Activated naive CD4-positive, alpha-beta T cell treated with anti-CD3 and anti-CD28 coated beads for 36 hours (primary cell): ENCODE data around the gene ALX4. TPM values are rescaled to one million over a fixed set of nuclear protein-coding genes. Genes with fewer than 3 reads are reported as not detected.

ENCODE experiments used
- CTCF ChIA-PET: fragments of 350-600 bp; sonication (Branson Sonifier 250); formaldehyde crosslinking; loops from one replicate; lab custom pipeline; 2021; ENCODE audit warnings: antibody characterized with exemption; lab: Charles Lee
- DNase-seq: peaks from one replicate; pipeline ENCODE4 v3.0.0-alpha.2; 2020
- H3K27ac Mint-ChIP-seq: one replicate; pipeline ENCODE4 v1.8.0; 2021; ENCODE audit warnings: mild to moderate bottlenecking, mixed read lengths
- H3K27me3 Mint-ChIP-seq: one replicate; pipeline ENCODE4 v1.8.0; 2021; ENCODE audit warnings: low read depth, mixed read lengths
- H3K36me3 Mint-ChIP-seq: one replicate; pipeline ENCODE4 v1.8.0; 2021; ENCODE audit warnings: low read depth, mixed read lengths
- H3K4me1 Mint-ChIP-seq: one replicate; pipeline ENCODE4 v1.8.0; 2021; ENCODE audit warnings: low read depth, mixed read lengths
- H3K4me3 Mint-ChIP-seq: one replicate; pipeline ENCODE4 v1.8.0; 2021; ENCODE audit warnings: mild to moderate bottlenecking, moderate library complexity, mixed read lengths
- H3K9me3 Mint-ChIP-seq: one replicate; pipeline ENCODE4 v1.8.0; 2021; ENCODE audit warnings: mixed read lengths
- intact Hi-C: fragments of 100-400 bp; cut with micrococcal nuclease; formaldehyde crosslinking; loops from one replicate; pipeline ENCODE4 v1.15.1; 2023
- total RNA-seq, 2 experiments: library from RNA; stranded (reverse); gene quantifications; one replicate each; pipeline ENCODE4 v1.2.3, GENCODE V29; 2021

The ALX4 gene
- total RNA-seq, 2 experiments from 2014 or later: not detected

DNA sequence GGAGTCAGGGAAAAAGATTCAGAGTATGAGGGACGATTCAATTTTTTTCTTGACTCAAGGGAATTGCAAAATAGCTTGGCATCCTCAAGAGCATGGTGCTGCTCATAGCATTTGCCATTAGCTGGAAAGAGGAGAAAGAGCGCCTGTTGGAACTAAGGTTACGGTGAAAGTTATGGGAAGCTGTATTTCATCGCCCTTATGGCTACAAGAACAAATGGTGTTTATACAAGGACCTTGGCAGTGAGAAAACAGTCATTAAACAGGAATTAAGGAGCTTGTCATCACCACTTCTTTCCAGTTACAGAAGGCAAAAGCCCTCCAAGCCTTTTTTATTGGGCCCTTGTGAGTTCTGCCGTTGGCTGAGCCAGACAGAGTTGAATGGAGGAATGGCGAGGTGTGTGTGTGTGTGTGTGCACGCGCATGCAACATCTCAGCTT, 74.2 kb downstream of the ALX4 start:
- Mint-ChIP-seq H3K9me3 (no peaks in the 10 kb centered on the region), H3K4me3 (no peak overlapping the region), H3K27ac (no peak overlapping the region), H3K27me3 (no peaks in the 10 kb centered on the region), H3K36me3 (peaks cover 27% of the 10 kb centered on the region), H3K4me1 (no peaks in the 10 kb centered on the region)
- no peak for DNase-seq
- CTCF ChIA-PET: interaction anchor here (0.6 kb wide), 1 partner anchor 660 kb away, joined by 3 read pairs; no protein-coding TSS in a partner anchor
- intact Hi-C loops: no loop called here

DNA sequence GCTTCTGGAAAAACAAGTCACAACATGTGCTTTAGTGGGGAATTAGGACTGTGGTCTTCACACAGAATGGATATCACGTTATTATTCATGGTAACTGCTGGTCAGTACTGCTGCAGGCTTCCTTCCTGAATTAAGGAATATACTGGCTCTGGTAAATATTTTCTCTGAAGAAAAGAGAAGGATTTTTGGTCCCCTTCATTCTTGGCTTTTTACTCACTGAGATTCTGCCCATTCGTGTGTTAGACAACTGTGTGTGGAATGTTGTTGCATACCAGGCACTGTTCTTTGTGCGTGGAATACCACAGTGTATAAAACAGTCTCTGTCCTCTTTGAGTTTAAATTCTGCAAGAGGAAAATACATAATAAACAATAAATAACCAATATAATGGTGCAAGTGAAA, 80.3 kb downstream of the ALX4 start:
- CTCF ChIA-PET: no interaction called here
- DNase-seq: no peak
- intact Hi-C loops: no loop called here

DNA sequence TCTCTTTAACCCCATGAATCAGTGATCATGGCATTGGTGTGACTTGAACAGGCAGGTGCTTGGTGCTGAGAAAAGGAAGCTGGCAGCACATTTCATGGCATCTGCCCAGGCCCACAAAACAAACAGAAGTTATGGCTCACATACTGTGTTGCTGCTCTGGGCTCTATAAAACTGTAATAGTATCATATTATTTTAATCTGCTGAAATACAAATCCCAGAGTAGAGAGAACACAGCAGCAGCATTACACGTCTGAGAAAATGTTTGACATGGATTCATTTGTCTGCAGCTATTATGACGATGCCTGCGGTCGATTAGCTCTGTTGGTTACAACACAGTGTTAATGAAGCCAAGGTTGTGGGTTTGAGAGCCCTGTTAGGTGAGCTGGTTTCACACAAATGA, 80.8 kb downstream of the ALX4 start:
- DNase-seq: no peak
- intact Hi-C loops: no loop called here
- CTCF ChIA-PET: no interaction called here
- Mint-ChIP-seq H3K27me3 (no peaks in the 10 kb centered on the region), H3K27ac (no peak overlapping the region), H3K9me3 (no peaks in the 10 kb centered on the region), H3K36me3 (peaks cover 6% of the 10 kb centered on the region), H3K4me1 (peaks cover 16% of the 10 kb centered on the region), H3K4me3 (no peak overlapping the region)

More for the DNA sequence above, 80.3 kb downstream of the ALX4 start:
- H3K4me1 Mint-ChIP-seq: peaks cover 16% of the 10 kb centered on the region
- no peak overlapping the region for H3K27ac Mint-ChIP-seq
- H3K4me3 Mint-ChIP-seq: no peak overlapping the region
- H3K27me3 Mint-ChIP-seq: no peaks in the 10 kb centered on the region
- H3K36me3 Mint-ChIP-seq: peaks cover 6% of the 10 kb centered on the region
- H3K9me3 Mint-ChIP-seq: no peaks in the 10 kb centered on the region

DNA sequence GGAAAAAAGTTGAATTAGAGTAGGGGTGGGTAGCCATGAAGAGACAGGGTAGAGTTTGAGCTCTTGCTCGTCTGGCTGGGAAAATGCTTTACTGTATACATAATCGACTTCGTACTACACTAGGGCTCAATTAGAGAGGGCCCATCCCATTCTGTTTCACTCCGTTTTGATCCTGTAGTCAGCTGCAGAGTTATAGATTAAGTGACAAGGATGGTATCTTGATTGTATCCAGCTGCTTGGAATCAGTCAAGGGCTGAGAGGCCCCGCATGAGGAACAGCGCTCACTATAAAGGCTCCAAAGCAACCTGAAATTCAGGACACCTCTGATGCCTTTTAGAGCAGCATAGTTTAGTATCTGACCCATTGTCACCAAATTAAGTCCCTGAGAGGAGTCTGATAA, 81.6 kb downstream of the ALX4 start:
- CTCF ChIA-PET: no interaction called here
- Mint-ChIP-seq H3K4me3 (no peak overlapping the region), H3K36me3 (peaks cover 3% of the 10 kb centered on the region), H3K4me1 (peaks cover 16% of the 10 kb centered on the region), H3K27me3 (no peaks in the 10 kb centered on the region), H3K27ac (no peak overlapping the region), H3K9me3 (no peaks in the 10 kb centered on the region)
- no peak for DNase-seq
- intact Hi-C loops: no loop called here

DNA sequence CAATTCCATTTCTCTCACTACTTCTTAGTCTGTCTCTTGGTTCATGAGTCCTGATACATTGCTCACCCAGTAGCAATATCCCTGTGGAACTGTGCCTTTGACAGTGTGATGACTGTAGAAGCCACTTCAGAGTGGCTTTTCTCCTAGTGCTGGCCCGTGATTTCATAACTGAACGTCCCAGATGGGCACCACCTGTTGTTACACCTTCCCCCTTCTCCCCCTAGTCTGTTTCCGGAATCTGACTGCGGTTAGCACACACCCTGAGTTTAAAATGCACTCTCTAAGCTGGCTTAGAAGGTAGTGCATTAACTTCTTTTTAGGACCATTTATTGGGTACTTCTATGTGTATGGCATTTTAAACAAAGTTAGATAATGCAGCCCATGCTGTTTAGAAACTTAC, 83.0 kb downstream of the ALX4 start:
- intact Hi-C loops: no loop called here
- no peak overlapping the region for H3K27ac Mint-ChIP-seq

DNA sequence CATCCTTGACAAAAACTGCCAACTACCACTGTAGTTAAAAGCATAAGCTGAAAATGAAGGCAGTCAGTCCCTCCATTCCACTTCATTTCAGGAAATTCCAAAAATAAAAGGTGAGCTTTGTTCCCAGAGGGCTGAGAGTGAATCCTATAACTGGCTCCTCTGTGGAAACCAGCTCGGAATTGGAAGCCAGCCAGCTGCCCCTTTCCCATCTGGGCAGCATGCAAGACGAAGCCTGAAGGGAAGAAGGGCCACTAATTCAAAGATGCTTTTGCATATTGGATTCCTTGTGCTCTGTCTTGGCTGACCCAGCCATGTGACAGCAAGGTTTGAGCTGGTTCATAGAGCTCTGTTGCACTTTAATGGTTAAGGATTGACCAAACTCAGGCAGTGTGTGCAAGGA, 83.4 kb downstream of the ALX4 start:
- Mint-ChIP-seq H3K4me1 (peaks cover 16% of the 10 kb centered on the region), H3K36me3 (peaks cover 5% of the 10 kb centered on the region), H3K9me3 (no peaks in the 10 kb centered on the region), H3K27ac (no peak overlapping the region), H3K27me3 (no peaks in the 10 kb centered on the region), H3K4me3 (no peak overlapping the region)
- CTCF ChIA-PET: no interaction called here
- intact Hi-C loops: no loop called here
- no peak for DNase-seq

More for the DNA sequence above, 83.0 kb downstream of the ALX4 start:
- peaks cover 16% of the 10 kb centered on the region for H3K4me1 Mint-ChIP-seq
- peaks cover 2% of the 10 kb centered on the region for H3K36me3 Mint-ChIP-seq
- H3K4me3 Mint-ChIP-seq: no peak overlapping the region
- no peaks in the 10 kb centered on the region for H3K9me3 Mint-ChIP-seq
- no peaks in the 10 kb centered on the region for H3K27me3 Mint-ChIP-seq
- DNase-seq: peak; percentile 10
- CTCF ChIA-PET: no interaction called here

DNA sequence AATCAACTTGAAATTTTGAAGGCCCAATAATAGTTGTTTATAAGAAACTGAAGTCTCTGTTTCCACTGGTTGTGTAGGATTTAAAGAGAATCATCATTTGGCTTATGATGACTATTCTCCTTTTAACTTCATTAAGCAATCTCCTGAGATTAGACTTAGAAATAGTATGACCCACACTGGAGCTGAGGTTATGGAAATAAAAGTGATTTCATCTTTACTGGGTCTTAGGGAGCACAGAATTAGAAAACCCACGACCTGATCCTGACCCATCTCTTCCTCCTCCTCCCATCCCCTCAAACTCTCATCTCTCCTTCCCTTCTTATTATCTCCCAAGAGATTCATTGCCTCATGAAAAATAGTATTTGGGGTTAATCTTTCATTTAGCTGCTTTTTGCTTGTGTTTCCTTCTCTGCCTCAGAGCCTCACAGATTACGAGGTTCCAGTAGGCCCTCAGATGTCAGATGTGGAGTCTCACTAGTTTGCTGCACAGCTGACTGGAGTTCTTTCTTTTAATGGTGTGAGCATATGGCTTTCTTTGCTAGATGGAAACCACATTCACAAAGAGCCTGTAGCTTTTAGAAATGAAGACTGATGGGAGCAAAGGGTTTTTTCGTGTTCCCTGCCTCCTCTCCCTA, 85.0 kb downstream of the ALX4 start:
- CTCF ChIA-PET: no interaction called here
- intact Hi-C loops: no loop called here
- Mint-ChIP-seq H3K4me1 (peaks cover 16% of the 10 kb centered on the region), H3K4me3 (no peak overlapping the region), H3K9me3 (no peaks in the 10 kb centered on the region), H3K27ac (no peak overlapping the region), H3K36me3 (peaks cover 11% of the 10 kb centered on the region), H3K27me3 (no peaks in the 10 kb centered on the region)
- no peak for DNase-seq

DNA sequence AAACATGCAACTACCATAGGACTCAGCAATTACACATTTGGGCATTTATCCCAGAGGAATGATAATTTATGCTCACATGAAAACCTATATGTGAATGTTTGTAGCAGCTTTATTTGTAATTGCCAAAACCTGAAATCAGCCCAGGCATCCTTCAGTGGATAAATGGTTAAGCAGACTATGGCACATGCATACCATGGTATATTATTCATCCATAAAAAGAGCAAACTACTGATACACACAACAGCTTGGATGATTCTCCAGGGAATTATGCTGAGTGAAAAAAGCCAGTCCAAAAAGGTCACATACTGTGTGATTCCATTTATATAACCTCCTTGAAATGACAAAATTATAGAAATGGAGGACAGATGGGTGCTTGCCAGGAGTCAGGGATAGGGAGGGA, 86.7 kb downstream of the ALX4 start:
- intact Hi-C loops: no loop called here
- CTCF ChIA-PET: no interaction called here

DNA sequence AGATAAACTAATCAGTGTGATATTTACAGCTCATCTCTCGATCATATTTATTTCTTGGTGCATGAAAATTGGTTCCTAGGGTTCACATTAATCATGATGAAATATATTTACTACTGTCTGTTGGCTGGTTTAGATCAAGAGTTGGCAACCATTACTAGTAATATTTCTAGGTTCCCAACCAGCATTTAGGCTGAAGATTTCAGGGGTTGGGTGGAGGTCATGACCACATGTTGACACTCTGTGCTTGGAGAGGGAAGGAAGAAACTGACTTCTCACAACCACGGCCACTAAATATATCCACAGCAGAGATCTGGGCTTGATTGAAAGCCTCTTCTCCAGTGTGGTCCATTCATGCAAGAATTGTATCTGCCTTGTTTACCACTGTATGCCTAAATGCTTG, 87.9 kb downstream of the ALX4 start:
- CTCF ChIA-PET: no interaction called here
- no peak for DNase-seq
- Mint-ChIP-seq H3K4me3 (no peak overlapping the region), H3K36me3 (peaks cover 18% of the 10 kb centered on the region), H3K27ac (no peak overlapping the region), H3K4me1 (peaks cover 13% of the 10 kb centered on the region), H3K27me3 (no peaks in the 10 kb centered on the region), H3K9me3 (no peaks in the 10 kb centered on the region)
- intact Hi-C loops: no loop called here

More for the DNA sequence above, 86.7 kb downstream of the ALX4 start:
- Mint-ChIP-seq H3K4me1 (peaks cover 16% of the 10 kb centered on the region), H3K27me3 (no peaks in the 10 kb centered on the region), H3K36me3 (peaks cover 15% of the 10 kb centered on the region), H3K9me3 (no peaks in the 10 kb centered on the region), H3K27ac (no peak overlapping the region), H3K4me3 (no peak overlapping the region)
- DNase-seq: no peak

DNA sequence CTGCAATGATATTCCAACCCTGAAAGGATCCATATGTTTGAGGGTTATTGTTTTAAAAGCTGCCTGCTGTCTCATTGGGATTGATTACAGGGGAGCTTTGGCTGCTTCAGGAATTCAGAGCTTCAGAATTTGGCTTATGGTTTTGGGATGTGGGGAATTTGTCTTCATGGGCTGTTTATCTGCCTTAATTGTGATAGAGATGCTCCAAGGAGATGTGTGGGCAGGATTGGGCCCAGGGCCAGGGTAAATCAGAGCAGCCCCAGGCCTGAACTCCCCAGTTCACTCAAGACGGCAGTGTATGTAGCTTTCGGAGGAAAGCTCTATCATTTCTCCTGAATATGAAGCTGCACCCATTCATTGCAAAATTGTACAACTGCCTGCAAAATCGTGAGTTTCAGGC, 88.5 kb downstream of the ALX4 start:
- H3K4me3 Mint-ChIP-seq: no peak overlapping the region
- no peaks in the 10 kb centered on the region for H3K27me3 Mint-ChIP-seq
- H3K4me1 Mint-ChIP-seq: peaks cover 10% of the 10 kb centered on the region
- CTCF ChIA-PET: interaction anchor here (0.5 kb wide), 1 partner anchor 86 kb away, joined by 4 read pairs; no protein-coding TSS in a partner anchor
- no peak overlapping the region for H3K27ac Mint-ChIP-seq
- H3K9me3 Mint-ChIP-seq: no peaks in the 10 kb centered on the region
- intact Hi-C loops: no loop called here
- DNase-seq: no peak
- H3K36me3 Mint-ChIP-seq: peaks cover 20% of the 10 kb centered on the region

DNA sequence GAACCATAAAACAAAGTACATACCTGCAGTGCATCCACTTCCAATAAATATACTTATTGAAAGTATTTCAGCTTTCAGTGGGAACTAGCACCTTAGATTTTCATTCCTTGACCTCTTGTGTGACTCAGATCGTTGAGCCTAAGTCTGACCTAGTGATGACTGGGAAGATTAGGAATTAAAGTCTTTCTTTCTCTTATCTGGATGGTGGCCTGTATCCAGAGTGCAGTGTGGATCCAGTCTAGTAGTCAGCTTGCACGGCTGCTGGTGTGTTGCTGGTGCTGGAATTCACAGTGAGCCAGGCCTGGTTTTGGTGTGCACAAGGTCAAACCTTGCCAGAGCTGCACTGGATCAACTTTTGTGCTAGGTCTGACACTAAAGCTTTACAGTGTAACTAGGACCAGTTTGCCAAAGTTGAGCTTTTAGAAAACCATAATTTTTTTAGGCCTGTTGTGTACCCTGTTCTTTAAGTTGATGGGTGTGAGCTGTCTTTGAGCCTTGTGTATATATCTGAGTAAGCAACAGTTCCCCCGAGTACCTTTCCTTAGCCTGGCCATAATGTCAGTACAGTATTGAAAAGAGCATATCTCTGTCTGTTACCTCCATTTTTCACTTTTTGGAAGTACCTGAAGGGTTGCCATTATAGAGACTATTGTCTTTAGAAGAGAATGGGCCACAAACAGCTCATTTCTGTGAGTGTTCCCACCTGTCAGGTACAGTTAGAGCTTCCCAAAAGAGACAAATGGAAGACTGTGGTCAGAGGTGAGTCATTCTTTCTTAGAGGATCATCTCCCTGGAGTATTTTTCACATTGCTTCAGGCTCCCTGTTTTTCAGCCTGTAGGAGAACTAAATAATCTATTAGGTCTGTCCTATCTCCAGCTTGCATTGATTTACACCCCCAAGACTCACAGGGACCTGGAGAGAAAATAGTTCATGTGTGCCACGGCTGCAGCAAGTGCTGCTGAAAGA, 89.8 kb downstream of the ALX4 start:
- H3K4me3 Mint-ChIP-seq: no peak overlapping the region
- H3K27me3 Mint-ChIP-seq: no peaks in the 10 kb centered on the region
- intact Hi-C loops: no loop called here
- CTCF ChIA-PET: interaction anchor here (0.5 to 0.9 kb wide), 3 partner anchors 14 to 657 kb away, joined by 3 to 5 read pairs (median 3); no protein-coding TSS in a partner anchor
- no peaks in the 10 kb centered on the region for H3K9me3 Mint-ChIP-seq
- DNase-seq: no peak
- H3K36me3 Mint-ChIP-seq: peaks cover 20% of the 10 kb centered on the region
- no peak overlapping the region for H3K27ac Mint-ChIP-seq
- H3K4me1 Mint-ChIP-seq: peaks cover 5% of the 10 kb centered on the region

DNA sequence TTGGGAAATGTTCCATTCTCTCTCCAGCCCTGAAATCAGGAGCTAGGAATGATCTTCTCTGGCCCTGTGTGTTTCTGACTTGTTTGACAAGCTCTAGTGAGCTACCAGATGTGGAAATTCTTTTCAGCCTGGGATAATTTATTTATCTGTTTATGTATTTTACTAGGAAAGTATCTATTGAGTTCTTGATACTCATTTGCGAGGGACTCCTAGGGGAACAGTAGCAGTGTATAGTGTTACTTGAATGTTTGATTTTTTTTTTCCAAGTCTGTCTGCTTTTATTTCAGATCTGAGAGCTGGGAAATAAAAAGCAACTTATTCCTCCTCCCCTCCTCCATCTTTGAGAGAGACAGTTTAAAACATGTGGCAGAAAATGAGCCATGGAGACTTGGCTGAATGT, 92.5 kb downstream of the ALX4 start:
- CTCF ChIA-PET: no interaction called here
- peaks cover 30% of the 10 kb centered on the region for H3K36me3 Mint-ChIP-seq
- H3K27ac Mint-ChIP-seq: no peak overlapping the region
- H3K27me3 Mint-ChIP-seq: no peaks in the 10 kb centered on the region
- H3K4me3 Mint-ChIP-seq: no peak overlapping the region
- H3K4me1 Mint-ChIP-seq: peaks cover 3% of the 10 kb centered on the region
- no peak for DNase-seq
- intact Hi-C loops: no loop called here
- H3K9me3 Mint-ChIP-seq: no peaks in the 10 kb centered on the region
